Posterior cingulate gyrus (tissue), 11 donors: ENCODE data around the gene ZBTB8OS.
A peak's percentile ranks its signal among the peaks of the same experiment; 100 is the strongest.
"Not testable (repeated sequence)": the region's sequence is repeated elsewhere in the genome, so short reads cannot be mapped to it uniquely, and the experiment has no call there.

ENCODE experiments used
- DNase-seq, 10 donors: peaks; one replicate each; pipeline versions ENCODE4 v3.0.0 to v3.0.0-alpha.2; 2020 to 2021; ENCODE audit warnings: mixed read lengths in 3 of 10
- intact Hi-C: fragments of 100-400 bp; cut with DNase I; formaldehyde crosslinking; loops from one replicate; pipeline ENCODE4 v1.15.1; 2023

Gene ZBTB8OS

GRCh38 chr1:32650248-32650751 lies at the start of gene ZBTB8OS:
TSS of gene ZBTB8OS (minus strand) at chr1:32650550. CDS start at chr1:32650529, 21 bp downstream.
- DNase-seq, result peak; percentile 85 to 98 (median 92)
- intact Hi-C loops, result no loop called here

- peak in 2 of 10 donors; percentile 30 to 44 for DNase-seq
- intact Hi-C loops, result not testable (repeated sequence)
Observed at GRCh38 chr1:32696996-32697395, 46.6 kb upstream of the ZBTB8OS start.

- peak in 2 of 10 donors; percentile 32 to 58 for DNase-seq
- intact Hi-C loops, result no loop called here
Observed at GRCh38 chr1:32696041-32696440, 45.7 kb upstream of the ZBTB8OS start.

- peak in 3 of 10 donors; percentile 35 to 90 (median 85) for DNase-seq
Observed at GRCh38 chr1:32695098-32695904, 45.0 kb upstream of the ZBTB8OS start.

GRCh38 chr1:32693455-32694174 lies 43.3 kb upstream of the ZBTB8OS start:
- intact Hi-C loops, result no loop called here

More at GRCh38 chr1:32695098-32695904, 45.0 kb upstream of the ZBTB8OS start:
- intact Hi-C loops, result no loop called here

GRCh38 chr1:32686387-32686786 lies 36.0 kb upstream of the ZBTB8OS start:
- intact Hi-C loops, result no loop called here
- no peak for DNase-seq

More at GRCh38 chr1:32693455-32694174, 43.3 kb upstream of the ZBTB8OS start:
- DNase-seq, result no peak

GRCh38 chr1:32685498-32685897 lies 35.1 kb upstream of the ZBTB8OS start:
- no peak for DNase-seq
- intact Hi-C loops, result no loop called here

GRCh38 chr1:32684167-32684811 lies 33.9 kb upstream of the ZBTB8OS start:
- DNase-seq, result no peak
- intact Hi-C loops, result no loop called here

- intact Hi-C loops, result no loop called here
- DNase-seq, result no peak
Observed at GRCh38 chr1:32683397-32683796, 33.0 kb upstream of the ZBTB8OS start.

- no peak for DNase-seq
- intact Hi-C loops, result no loop called here
Observed at GRCh38 chr1:32681999-32682398, 31.6 kb upstream of the ZBTB8OS start.

- intact Hi-C loops, result no loop called here
- no peak for DNase-seq
Observed at GRCh38 chr1:32681509-32681908, 31.2 kb upstream of the ZBTB8OS start.

GRCh38 chr1:32680642-32681041 lies 30.3 kb upstream of the ZBTB8OS start:
- DNase-seq, result no peak
- intact Hi-C loops, result no loop called here

- DNase-seq, intact Hi-C loops: not testable (repeated sequence)
Observed at GRCh38 chr1:32679993-32680392, 29.6 kb upstream of the ZBTB8OS start.

GRCh38 chr1:32676945-32677344 lies 26.6 kb upstream of the ZBTB8OS start:
- no peak for DNase-seq
- intact Hi-C loops, result no loop called here

- intact Hi-C loops, DNase-seq: not testable (repeated sequence)
Observed at GRCh38 chr1:32668716-32669115, 18.4 kb upstream of the ZBTB8OS start.

- intact Hi-C loops, result no loop called here
- no peak for DNase-seq
Observed at GRCh38 chr1:32666901-32667566, 16.7 kb upstream of the ZBTB8OS start.

- intact Hi-C loops, result no loop called here
- DNase-seq, result no peak
Observed at GRCh38 chr1:32665915-32666314, 15.6 kb upstream of the ZBTB8OS start.

GRCh38 chr1:32659581-32659980 lies 9.2 kb upstream of the ZBTB8OS start:
- DNase-seq, result no peak
- intact Hi-C loops, result no loop called here

- no peak for DNase-seq
- intact Hi-C loops, result no loop called here
Observed at GRCh38 chr1:32652244-32652962, 2.1 kb upstream of the ZBTB8OS start.
